Measurements from ENCODE around the gene ZBTB20. TPM values are rescaled to one million over a fixed set of nuclear protein-coding genes. Genes with fewer than 3 reads are reported as not detected.

Gene ZBTB20
- total RNA-seq, 1 donor from 2014 or later, result 66.4 TPM

- peaks cover 18% of the 10 kb centered on the region for H3K9me3 ChIP-seq
- intact Hi-C loops (cut with DNase I), result no loop called here
- ATAC-seq, result no peak
- no peak for TF ChIP-seq CTCF (IDR thresholded peaks at IDR 0.05)
- no peak overlapping the region for H3K27ac ChIP-seq
- no peak for DNase-seq
- no peaks in the 10 kb centered on the region for H3K27me3 ChIP-seq (ENCODE audit: low read depth)
- no peaks in the 10 kb centered on the region for H3K36me3 ChIP-seq
- H3K4me3 ChIP-seq, result no peak overlapping the region
- no peaks in the 10 kb centered on the region for H3K4me1 ChIP-seq
Measured at GRCh38 chr3:114953215-114953799, 193.8 kb downstream of the ZBTB20 start.

GRCh38 chr3:114942773-114943172 lies 204.3 kb downstream of the ZBTB20 start:
- H3K4me1 ChIP-seq, result no peaks in the 10 kb centered on the region
- H3K9me3 ChIP-seq, result no peaks in the 10 kb centered on the region
- intact Hi-C loops (cut with DNase I), result no loop called here
- no peaks in the 10 kb centered on the region for H3K27me3 ChIP-seq (ENCODE audit: low read depth)
- no peaks in the 10 kb centered on the region for H3K36me3 ChIP-seq
- no peak overlapping the region for H3K27ac ChIP-seq
- ATAC-seq, result no peak
- no peak for DNase-seq
- TF ChIP-seq CTCF (IDR thresholded peaks at IDR 0.05), result no peak
- no peak overlapping the region for H3K4me3 ChIP-seq

GRCh38 chr3:114941626-114942309 lies 205.3 kb downstream of the ZBTB20 start:
- Histone ChIP-seq H3K4me1 (no peaks in the 10 kb centered on the region), H3K4me3 (no peak overlapping the region), H3K9me3 (no peaks in the 10 kb centered on the region), H3K27ac (no peak overlapping the region), H3K36me3 (no peaks in the 10 kb centered on the region), H3K27me3 (ENCODE audit: low read depth) (no peaks in the 10 kb centered on the region)
- ATAC-seq, result no peak
- no peak for TF ChIP-seq CTCF (IDR thresholded peaks at IDR 0.05)
- intact Hi-C loops (cut with DNase I), result no loop called here
- no peak for DNase-seq

- H3K9me3 ChIP-seq, result no peaks in the 10 kb centered on the region
- no peaks in the 10 kb centered on the region for H3K36me3 ChIP-seq
- no peaks in the 10 kb centered on the region for H3K4me1 ChIP-seq
- no peaks in the 10 kb centered on the region for H3K27me3 ChIP-seq (ENCODE audit: low read depth)
- no peak overlapping the region for H3K4me3 ChIP-seq
- no peak for DNase-seq
- H3K27ac ChIP-seq, result no peak overlapping the region
- no peak for ATAC-seq
- TF ChIP-seq CTCF (IDR thresholded peaks at IDR 0.05), result no peak
- intact Hi-C loops (cut with DNase I), result no loop called here
Measured at GRCh38 chr3:114939920-114940319, 207.2 kb downstream of the ZBTB20 start.

- Histone ChIP-seq H3K4me1 (no peaks in the 10 kb centered on the region), H3K36me3 (no peaks in the 10 kb centered on the region), H3K27me3 (ENCODE audit: low read depth) (no peaks in the 10 kb centered on the region), H3K27ac (no peak overlapping the region), H3K9me3 (no peaks in the 10 kb centered on the region), H3K4me3 (no peak overlapping the region)
- intact Hi-C loops (cut with DNase I), result no loop called here
- no peak for TF ChIP-seq CTCF (IDR thresholded peaks at IDR 0.05)
- DNase-seq (no peak), ATAC-seq (no peak)
Measured at GRCh38 chr3:114933407-114933806, 213.7 kb downstream of the ZBTB20 start.
